HG02840 (cell line): ENCODE results near the gene PTPRK.

Source experiments
- ATAC-seq: cut with Tn5 transposase; IDR thresholded peaks from one replicate; pipeline ENCODE4 v1.9.1; 2021; ENCODE audit warnings: mild to moderate bottlenecking, moderate library complexity, moderate number of reproducible peaks; ENCODE audit not compliant: unreplicated experiment, low FRiP score

PTPRK gene

DNA sequence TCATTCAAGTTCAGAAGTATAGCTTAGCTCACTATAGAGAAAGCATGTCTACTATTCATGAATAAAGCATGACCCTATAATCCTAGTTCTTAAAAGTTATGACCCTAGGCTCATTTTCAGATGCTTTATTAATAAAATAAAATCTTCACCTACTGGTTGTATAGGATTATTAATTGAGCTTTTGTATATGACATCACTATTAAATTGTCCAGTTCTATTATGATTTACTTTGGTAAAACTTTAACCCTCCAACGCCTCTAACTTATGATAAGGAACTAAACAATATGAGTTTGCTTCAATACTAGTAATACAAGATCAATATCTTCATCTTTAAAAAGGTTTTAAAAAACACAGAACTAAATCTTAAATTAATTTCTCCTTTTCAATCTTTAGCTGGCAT, 356.1 kb downstream of the PTPRK start:
- no peak for ATAC-seq

- ATAC-seq = no peak
Observed at GRCh38 chr6:128162423-128162822, 358.0 kb downstream of the PTPRK start.

DNA sequence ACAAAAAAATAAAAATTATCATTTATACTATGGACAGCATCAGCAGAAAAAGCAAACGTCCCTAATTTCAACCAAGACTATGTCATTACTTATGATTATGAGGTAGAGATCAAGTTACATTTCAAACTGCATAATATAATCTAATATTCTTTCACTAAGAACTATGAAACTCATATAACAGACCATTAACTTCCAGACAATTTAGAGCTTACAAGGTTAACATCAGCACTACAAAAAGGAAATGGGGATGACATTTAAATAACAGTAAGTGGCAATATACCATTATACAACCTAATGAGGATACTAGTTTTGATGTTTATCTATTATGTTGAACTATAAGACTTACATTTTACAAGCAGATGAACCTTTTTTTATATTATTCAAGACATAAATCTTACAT, 358.6 kb downstream of the PTPRK start:
- no peak for ATAC-seq

DNA sequence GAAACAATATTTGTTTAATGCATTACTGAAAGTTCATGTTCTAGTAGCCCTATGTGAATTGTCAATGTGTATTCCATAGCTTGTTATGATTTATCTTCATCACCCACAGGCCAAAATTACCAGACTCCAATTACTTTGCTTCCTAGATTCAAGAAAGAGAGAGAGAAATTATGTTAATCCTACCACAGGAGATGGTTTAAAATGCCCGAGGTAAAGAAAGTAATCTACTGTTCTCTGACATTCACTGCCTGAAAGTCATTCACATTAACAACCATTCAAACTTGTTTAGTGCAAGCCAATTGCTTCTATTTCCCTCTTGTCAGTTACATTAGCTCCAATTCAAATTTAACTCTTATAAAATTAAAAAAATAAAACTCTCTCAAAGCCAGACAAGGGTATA, 359.1 kb downstream of the PTPRK start:
- ATAC-seq = no peak

DNA sequence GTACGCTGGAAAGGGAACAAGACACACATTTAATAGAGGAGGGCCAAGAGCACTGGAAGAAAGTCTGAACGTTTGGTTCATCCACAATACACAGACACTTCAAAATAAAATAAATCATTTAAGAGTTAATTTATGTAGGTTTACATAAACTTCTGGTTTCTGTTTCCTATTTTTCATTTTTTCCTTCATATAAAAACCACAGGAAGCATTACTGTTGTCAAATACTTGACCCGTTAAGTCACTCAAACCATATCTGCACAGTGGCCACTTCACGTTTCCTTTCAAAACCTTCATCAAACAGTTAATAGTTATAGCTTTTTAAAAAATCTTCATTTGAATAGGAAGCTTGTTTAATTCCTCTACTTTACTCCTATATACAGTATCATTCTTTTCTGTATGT, 361.9 kb downstream of the PTPRK start:
- ATAC-seq = no peak

DNA sequence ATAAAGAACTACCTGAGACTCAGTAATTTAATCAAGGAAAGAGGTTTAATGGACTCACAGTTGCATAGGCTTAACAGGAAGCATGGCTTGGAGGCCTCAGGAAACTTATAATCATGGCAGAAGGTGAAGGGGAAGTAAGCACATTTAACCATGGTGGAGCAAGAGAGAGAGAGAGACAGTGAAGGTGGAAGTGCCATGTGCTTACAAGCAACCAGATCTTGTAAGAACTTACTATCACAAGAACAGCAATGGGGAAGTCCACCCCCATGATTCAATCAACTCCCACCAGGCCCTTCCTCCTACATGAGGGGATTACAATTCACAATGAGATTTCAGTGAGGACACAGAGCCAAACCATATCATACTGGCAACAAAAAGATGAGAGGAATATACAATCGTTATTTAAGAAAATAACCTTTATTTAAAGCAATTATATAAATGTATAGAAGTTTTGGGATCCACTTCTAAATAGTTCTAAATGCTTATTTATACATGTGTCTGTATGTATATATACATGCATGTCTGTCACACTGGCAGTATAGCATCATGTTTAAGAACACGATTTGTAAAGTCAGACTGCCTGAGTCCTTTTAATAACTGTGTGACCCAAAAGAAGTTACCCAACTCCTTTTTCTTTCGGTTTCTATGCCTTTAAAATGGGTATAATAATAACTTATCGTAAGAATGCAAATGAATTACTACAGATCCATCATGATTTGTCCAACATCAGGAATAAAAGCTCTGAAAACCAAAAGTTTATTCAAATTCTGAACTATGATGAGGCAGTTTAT, 363.9 kb downstream of the PTPRK start:
- no peak for ATAC-seq

DNA sequence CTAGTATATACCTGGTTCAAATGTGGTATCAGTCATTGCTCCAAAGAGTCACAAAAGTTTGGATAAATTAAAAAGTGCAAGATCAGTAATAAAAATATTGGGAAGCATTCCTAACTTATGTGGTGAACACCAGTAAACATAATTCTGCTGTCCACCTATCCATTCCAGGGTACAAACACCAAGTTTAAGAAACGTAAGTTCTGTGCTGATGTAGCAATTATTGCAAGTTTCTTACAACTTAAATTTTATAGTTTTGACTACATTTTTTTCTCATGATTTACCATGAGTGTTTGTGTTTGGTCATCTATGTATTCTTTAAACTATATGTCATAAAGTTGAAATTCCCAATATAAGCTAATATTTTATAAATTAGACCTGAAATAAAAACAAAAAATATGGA, 364.6 kb downstream of the PTPRK start:
- ATAC-seq = no peak

GRCh38 chr6:128152551-128152950, 367.8 kb downstream of the PTPRK start:
- no peak for ATAC-seq

DNA sequence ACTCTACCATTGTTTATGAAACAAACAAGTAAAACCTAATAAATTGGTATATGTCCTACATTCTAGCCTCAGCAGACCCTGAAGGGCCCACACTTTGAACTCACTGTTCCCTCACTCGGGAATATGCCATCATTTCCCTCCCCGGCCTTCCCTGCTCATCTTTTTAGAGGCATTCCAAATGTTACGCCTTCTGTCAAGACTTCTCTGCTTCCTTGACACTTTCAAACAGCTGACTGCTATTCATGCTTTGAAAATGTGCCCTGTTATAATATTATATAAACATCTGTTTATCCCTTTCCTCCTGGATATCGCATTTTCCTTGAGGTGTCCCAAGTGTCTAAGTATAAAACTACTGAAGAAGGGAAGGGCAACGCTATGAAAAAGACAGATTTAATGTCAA, 370.0 kb downstream of the PTPRK start:
- ATAC-seq = no peak

DNA sequence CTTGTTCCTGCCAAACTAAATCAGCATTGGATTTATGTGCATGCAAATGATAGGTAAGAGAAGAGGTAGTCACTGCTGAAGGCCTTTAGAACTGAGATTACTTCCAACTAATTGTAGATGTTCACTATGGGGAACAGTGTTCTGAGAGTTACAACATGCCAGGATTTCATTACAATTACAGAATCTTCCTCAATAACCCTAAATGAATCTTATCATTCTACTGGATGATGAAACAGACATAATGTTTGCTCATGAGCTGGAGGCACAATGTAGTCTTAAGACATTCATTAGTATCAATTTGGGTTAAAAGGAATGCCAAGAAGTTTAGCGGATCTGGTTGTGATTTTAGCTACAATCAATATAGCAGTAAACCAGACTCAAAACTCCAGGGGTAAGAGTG, 370.6 kb downstream of the PTPRK start:
- no peak for ATAC-seq

DNA sequence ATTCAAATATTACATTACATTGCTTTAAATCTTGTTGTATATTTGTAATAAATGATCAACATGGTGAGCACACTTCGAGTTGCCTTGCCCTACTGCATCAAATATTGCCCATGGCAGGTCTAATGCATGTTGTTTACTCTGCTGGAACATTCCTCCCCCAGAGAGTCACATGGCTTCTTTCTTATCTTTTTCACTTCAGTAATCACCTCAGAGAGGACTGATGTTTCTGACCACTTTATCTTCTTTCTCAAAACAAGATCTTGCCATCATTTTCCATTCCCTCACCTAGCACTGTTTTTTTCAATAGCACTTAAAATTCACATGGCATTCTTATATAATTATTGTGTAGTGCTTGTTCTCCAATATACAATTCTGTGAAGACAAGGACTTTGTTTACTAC, 376.1 kb downstream of the PTPRK start:
- no peak for ATAC-seq

DNA sequence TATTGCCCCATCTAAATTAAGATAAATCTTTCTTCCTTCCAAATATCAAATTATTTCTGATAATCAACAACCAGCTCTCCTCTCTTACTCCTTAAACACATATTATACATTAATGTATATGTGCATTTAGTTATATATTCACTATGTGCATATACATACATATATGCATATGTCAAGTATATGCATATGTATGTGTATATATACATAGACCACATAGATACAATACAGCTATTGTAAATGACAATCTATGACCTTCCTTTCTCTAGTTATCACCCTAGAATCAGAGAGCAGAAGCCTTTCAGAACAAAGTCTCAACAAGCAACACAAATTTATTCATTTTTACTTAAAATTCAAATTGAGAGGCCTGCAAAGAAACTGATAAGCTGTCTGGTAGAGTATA, 378.5 kb downstream of the PTPRK start:
- ATAC-seq = no peak

DNA sequence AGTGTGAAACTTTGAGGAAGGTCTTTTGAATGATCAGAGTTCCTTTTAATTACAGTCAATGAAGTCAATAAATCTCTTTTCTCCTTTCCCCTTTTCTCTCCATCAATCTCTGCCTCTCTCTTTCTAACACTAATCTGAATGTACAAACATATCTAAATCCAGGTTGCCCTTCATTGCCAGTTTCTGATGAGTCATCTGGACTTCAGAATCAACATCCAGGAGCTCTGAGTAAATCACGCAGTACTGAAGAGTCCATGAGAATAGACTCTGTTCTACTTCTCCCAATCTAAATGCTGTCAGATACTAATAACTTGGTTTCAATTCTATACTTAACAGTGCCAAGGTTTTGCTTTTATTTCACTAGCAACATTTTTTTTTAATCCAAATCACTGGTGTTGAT, 380.9 kb downstream of the PTPRK start:
- no peak for ATAC-seq

GRCh38 chr6:128138694-128139093, 381.7 kb downstream of the PTPRK start:
- ATAC-seq = no peak

DNA sequence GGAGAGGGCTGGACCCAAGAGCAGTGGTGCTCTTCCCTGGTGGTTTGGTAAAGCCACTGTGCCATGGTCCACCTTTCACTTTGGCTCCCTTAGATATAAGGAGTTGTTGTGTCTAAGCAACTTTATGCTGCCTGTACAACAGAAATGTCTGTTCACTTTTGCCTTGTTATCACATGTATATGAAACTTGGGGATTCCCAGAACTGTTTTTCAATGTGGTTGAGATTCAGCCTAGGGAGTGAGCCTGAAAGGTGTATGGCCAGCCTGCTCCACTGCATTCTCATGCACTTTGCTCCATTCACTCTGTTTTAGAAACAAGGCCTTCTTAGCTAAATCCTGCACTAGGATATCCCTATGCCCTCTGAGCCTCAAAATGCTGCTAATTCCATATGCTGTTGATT, 385.1 kb downstream of the PTPRK start:
- ATAC-seq = no peak

DNA sequence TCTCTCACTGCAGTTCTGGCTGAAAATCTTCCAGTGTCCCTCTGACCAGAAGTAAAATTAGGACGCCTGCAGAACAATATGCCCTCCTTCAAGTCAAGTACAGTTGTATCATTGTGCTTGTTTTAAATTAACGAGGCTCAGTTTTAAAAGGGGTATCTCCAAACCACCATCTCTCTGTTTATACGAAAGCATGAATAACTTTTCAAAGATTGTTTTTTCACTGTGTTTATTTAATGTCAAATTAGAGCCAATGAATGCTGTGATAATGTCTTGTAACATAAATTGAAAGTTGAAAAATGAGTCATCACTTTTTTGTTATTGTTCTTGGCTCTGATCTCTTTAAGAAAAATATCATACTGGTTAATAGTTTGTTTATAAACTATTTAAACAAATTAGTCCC, 388.8 kb downstream of the PTPRK start:
- no peak for ATAC-seq

GRCh38 chr6:128131036-128131435, 389.4 kb downstream of the PTPRK start:
- no peak for ATAC-seq

DNA sequence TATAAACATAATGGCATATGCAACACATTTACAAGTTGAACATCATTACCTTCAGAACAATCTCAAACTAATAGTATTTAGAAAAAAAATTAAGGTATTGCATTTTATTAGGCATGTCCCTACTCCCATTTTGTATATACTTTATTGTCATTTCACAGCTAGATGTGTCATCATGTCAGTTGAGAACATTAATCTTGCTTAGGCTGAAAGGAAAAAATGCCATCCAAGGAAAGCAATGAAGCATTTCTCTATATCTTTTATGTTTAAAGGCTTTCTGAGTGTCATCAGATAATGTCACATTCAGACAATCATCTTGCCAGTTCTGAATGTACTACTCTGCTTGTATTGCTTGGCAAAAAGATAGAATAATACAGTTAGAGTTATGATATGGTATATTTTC, 390.7 kb downstream of the PTPRK start:
- ATAC-seq = no peak

- no peak for ATAC-seq
Observed at GRCh38 chr6:128127650-128128049, 392.7 kb downstream of the PTPRK start.

GRCh38 chr6:128124713-128125112, 395.7 kb downstream of the PTPRK start:
- no peak for ATAC-seq

GRCh38 chr6:128121610-128122009, 398.8 kb downstream of the PTPRK start:
- ATAC-seq = no peak

GRCh38 chr6:128121190-128121589, 399.2 kb downstream of the PTPRK start:
- no peak for ATAC-seq

DNA sequence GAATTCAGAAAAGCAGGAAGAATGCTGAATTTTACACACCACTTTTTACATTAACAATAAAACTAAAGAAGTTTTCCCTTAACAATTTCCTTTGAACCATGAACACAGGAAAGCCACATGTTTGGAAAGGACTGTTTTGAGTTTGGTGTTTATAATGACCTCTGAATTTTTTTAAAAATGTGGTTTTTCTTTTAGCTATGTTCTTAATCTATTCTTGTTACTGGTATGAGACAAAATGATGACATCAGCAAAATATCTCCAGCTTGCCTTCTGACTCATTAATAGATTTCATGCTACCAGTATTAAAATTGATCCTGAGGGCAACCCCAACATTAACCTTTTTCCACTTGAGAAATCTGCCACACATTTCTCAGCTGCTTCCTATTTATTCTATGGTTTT, 402.0 kb downstream of the PTPRK start:
- no peak for ATAC-seq
